SK-N-SH treated with all-trans-retinoic acid at 6 μM for 48 hours (cell line): Measurements from ENCODE around the gene SLC27A4.

ENCODE experiments used
- ATAC-seq: fragments of 200-7000 bp; cut with Tn5 transposase; 3 replicates; pipeline ENCODE4 v1.9.1; 2020; ENCODE audit warnings: mild to moderate bottlenecking, moderate library complexity
- ARNTL ChIP-seq: fragments of 450-650 bp; formaldehyde crosslinking; IDR thresholded peaks from 2 replicates; pipeline ENCODE4 v1.5.0; 2020; ENCODE audit warnings: low read depth, mild to moderate bottlenecking, moderate library complexity, borderline replicate concordance
- BACH2 ChIP-seq: fragments of 250-450 bp; sonication (Bioruptor Pico); IDR thresholded peaks from 2 replicates; pipeline ENCODE4 v1.9.0; 2021; ENCODE audit warnings: mild to moderate bottlenecking, borderline replicate concordance
- CSDC2 ChIP-seq: fragments of 250-450 bp; sonication (Bioruptor Pico); IDR thresholded peaks from 2 replicates; pipeline ENCODE4 v1.5.0; 2020; ENCODE audit warnings: mild to moderate bottlenecking, moderate library complexity
- ESRRG ChIP-seq: fragments of 250-450 bp; sonication (Bioruptor Pico); IDR thresholded peaks from 2 replicates; pipeline ENCODE4 v1.6.1; 2021; ENCODE audit warnings: mild to moderate bottlenecking
- GLIS3 ChIP-seq: fragments of 250-450 bp; sonication (Bioruptor Pico); IDR thresholded peaks from 2 replicates; pipeline ENCODE4 v1.5.0; 2020; ENCODE audit warnings: mild to moderate bottlenecking, moderate library complexity
- ISL1 ChIP-seq: fragments of 250-450 bp; sonication (Bioruptor Pico); IDR thresholded peaks from 2 replicates; pipeline ENCODE4 v2.1.2; 2022; ENCODE audit warnings: mild to moderate bottlenecking, moderate library complexity
- OSR1 ChIP-seq: fragments of 250-450 bp; sonication (Bioruptor Pico); IDR thresholded peaks from 2 replicates; pipeline ENCODE4 v1.8.0; 2022; ENCODE audit warnings: moderate library complexity, mild to moderate bottlenecking, inconsistent platforms
- PPARA ChIP-seq: fragments of 250-450 bp; sonication (Bioruptor Pico); IDR thresholded peaks from 2 replicates; pipeline ENCODE4 v1.5.0; 2020; ENCODE audit warnings: mild to moderate bottlenecking, borderline replicate concordance
- RARB ChIP-seq: fragments of 250-450 bp; sonication (Bioruptor Pico); IDR thresholded peaks from 2 replicates; pipeline ENCODE4 v1.8.0; 2021; ENCODE audit warnings: mild to moderate bottlenecking, moderate library complexity
- SNAI2 ChIP-seq: fragments of 250-450 bp; sonication (Bioruptor Pico); IDR thresholded peaks from 2 replicates; pipeline ENCODE4 v1.5.0; 2020; ENCODE audit warnings: mild to moderate bottlenecking, moderate library complexity
- TCF4 ChIP-seq: fragments of 250-450 bp; sonication (Bioruptor Pico); IDR thresholded peaks from 2 replicates; pipeline ENCODE4 v1.8.0; 2021; ENCODE audit warnings: mild to moderate bottlenecking, moderate library complexity, borderline replicate concordance
- TOX ChIP-seq: fragments of 250-450 bp; sonication (Bioruptor Pico); IDR thresholded peaks from 2 replicates; pipeline ENCODE4 v1.8.0; 2021; ENCODE audit warnings: mild to moderate bottlenecking, moderate library complexity, borderline replicate concordance
- ZC3H10 ChIP-seq: fragments of 250-450 bp; sonication (Bioruptor Pico); IDR thresholded peaks from 2 replicates; pipeline ENCODE4 v1.5.1; 2021; ENCODE audit warnings: mild to moderate bottlenecking, moderate library complexity
- ZFP3 ChIP-seq: fragments of 250-450 bp; sonication (Bioruptor Pico); IDR thresholded peaks from 2 replicates; pipeline ENCODE4 v1.5.0; 2020; ENCODE audit warnings: mild to moderate bottlenecking, moderate library complexity
- ZFP30 ChIP-seq: fragments of 450-650 bp; formaldehyde crosslinking; IDR thresholded peaks from 2 replicates; pipeline ENCODE4 v1.5.0; 2022; ENCODE audit warnings: mild to moderate bottlenecking, moderate library complexity
- ZNF565 ChIP-seq: fragments of 450-650 bp; formaldehyde crosslinking; conservative IDR thresholded peaks from 2 replicates; pipeline ENCODE4 v1.5.0; 2020; ENCODE audit warnings: low read depth, mild to moderate bottlenecking, moderate library complexity
- ZNF70 ChIP-seq: fragments of 450-650 bp; formaldehyde crosslinking; IDR thresholded peaks from 2 replicates; pipeline ENCODE4 v1.5.0; 2020; ENCODE audit warnings: mild to moderate bottlenecking, moderate library complexity
- ZNF8 ChIP-seq: fragments of 450-650 bp; formaldehyde crosslinking; IDR thresholded peaks from 2 replicates; pipeline ENCODE4 v1.5.0; 2020; ENCODE audit warnings: mild to moderate bottlenecking, moderate library complexity
- TF ChIP-seq, protein P1 (sequence below): fragments of 250-450 bp; sonication (Bioruptor Pico); IDR thresholded peaks from 2 replicates; pipeline ENCODE4 v1.5.1; 2020; ENCODE audit warnings: low read depth, mild to moderate bottlenecking, moderate library complexity
- TF ChIP-seq, protein P2 (sequence below): fragments of 250-450 bp; sonication (Bioruptor Pico); IDR thresholded peaks from 2 replicates; pipeline ENCODE4 v1.5.1; 2021; ENCODE audit warnings: mild to moderate bottlenecking, moderate library complexity
- TF ChIP-seq, protein P3 (sequence below): fragments of 250-450 bp; sonication (Bioruptor Pico); IDR thresholded peaks from 2 replicates; pipeline ENCODE4 v1.8.0; 2021; ENCODE audit warnings: low read depth, mild to moderate bottlenecking, moderate library complexity, borderline replicate concordance
- TF ChIP-seq, protein P4 (sequence below): fragments of 250-450 bp; sonication (Bioruptor Pico); IDR thresholded peaks from 2 replicates; pipeline ENCODE4 v1.8.0; 2020; ENCODE audit warnings: mild to moderate bottlenecking, moderate library complexity, borderline replicate concordance
- TF ChIP-seq, protein P5 (sequence below): fragments of 250-450 bp; sonication (Bioruptor Pico); IDR thresholded peaks from 2 replicates; pipeline ENCODE4 v1.5.0; 2020; ENCODE audit warnings: mild to moderate bottlenecking, moderate library complexity

SLC27A4 gene

DNA sequence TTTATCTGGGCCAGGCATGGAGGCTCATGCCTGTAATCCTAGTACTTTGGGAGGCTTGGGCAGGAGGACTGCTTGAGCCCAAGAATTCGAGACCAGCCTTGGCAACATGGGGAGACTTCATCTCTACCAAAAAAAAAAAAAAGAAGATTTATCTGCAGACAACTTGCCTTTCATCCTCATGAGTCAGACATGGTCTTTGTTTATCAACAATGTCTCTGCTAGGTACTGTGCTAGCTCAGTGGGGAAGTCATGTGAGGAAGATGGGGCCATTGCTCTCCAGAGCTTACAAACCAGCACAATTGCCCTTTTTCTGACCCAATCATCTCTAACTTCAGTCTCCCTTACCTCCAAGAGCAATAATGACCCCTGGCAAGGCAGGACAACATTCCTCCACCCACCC lies 32.5 kb downstream of the SLC27A4 start:
- no peak for ATAC-seq

DNA sequence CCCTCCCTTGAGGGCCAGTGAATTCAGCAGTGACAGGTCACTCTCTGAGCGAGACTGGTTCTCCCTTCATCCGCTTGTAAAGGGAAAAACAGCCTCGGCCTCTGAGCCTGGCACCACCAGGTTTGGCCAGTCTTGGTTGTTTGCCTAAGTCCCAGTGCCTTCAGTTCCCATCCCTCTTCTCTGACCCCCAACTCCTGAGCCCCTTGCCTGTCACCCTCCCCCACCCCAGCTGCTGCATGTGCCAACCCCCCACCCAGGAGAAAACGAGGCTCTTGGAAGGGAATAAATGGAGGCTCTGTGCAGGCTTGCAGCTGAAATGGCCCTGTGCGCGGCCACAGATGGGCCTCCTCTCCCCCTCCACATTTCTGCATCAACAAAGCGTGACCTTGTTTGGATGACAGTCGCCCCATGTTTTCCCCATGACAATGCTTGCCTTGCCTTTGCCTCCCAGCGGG lies 33.9 kb downstream of the SLC27A4 start:
- no peak for TF ChIP-seq OSR1 (CRISPR knock-in tag)
- no peak for TF ChIP-seq CSDC2 (CRISPR knock-in tag)
- TF ChIP-seq, protein P1, sequence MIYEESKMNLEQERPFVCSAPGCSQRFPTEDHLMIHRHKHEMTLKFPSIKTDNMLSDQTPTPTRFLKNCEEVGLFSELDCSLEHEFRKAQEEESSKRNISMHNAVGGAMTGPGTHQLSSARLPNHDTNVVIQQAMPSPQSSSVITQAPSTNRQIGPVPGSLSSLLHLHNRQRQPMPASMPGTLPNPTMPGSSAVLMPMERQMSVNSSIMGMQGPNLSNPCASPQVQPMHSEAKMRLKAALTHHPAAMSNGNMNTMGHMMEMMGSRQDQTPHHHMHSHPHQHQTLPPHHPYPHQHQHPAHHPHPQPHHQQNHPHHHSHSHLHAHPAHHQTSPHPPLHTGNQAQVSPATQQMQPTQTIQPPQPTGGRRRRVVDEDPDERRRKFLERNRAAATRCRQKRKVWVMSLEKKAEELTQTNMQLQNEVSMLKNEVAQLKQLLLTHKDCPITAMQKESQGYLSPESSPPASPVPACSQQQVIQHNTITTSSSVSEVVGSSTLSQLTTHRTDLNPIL (CRISPR knock-in tag), result no peak
- TF ChIP-seq ZFP30 (CRISPR knock-in tag), result no peak
- TF ChIP-seq, protein P2, sequence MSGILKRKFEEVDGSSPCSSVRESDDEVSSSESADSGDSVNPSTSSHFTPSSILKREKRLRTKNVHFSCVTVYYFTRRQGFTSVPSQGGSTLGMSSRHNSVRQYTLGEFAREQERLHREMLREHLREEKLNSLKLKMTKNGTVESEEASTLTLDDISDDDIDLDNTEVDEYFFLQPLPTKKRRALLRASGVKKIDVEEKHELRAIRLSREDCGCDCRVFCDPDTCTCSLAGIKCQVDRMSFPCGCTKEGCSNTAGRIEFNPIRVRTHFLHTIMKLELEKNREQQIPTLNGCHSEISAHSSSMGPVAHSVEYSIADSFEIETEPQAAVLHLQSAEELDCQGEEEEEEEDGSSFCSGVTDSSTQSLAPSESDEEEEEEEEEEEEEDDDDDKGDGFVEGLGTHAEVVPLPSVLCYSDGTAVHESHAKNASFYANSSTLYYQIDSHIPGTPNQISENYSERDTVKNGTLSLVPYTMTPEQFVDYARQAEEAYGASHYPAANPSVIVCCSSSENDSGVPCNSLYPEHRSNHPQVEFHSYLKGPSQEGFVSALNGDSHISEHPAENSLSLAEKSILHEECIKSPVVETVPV (CRISPR knock-in tag), result no peak
- TF ChIP-seq ZNF70, result no peak
- TF ChIP-seq SNAI2, result no peak
- TF ChIP-seq BACH2 (CRISPR knock-in tag), result no peak
- TF ChIP-seq, protein P3, sequence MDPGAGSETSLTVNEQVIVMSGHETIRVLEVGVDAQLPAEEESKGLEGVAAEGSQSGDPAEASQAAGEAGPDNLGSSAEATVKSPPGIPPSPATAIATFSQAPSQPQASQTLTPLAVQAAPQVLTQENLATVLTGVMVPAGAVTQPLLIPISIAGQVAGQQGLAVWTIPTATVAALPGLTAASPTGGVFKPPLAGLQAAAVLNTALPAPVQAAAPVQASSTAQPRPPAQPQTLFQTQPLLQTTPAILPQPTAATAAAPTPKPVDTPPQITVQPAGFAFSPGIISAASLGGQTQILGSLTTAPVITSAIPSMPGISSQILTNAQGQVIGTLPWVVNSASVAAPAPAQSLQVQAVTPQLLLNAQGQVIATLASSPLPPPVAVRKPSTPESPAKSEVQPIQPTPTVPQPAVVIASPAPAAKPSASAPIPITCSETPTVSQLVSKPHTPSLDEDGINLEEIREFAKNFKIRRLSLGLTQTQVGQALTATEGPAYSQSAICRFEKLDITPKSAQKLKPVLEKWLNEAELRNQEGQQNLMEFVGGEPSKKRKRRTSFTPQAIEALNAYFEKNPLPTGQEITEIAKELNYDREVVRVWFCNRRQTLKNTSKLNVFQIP (CRISPR knock-in tag), result no peak
- no peak for TF ChIP-seq GLIS3
- no peak for TF ChIP-seq RARB (CRISPR knock-in tag)
- no peak for TF ChIP-seq ARNTL (CRISPR knock-in tag)
- no peak for TF ChIP-seq ISL1 (CRISPR knock-in tag)
- TF ChIP-seq, protein P4, sequence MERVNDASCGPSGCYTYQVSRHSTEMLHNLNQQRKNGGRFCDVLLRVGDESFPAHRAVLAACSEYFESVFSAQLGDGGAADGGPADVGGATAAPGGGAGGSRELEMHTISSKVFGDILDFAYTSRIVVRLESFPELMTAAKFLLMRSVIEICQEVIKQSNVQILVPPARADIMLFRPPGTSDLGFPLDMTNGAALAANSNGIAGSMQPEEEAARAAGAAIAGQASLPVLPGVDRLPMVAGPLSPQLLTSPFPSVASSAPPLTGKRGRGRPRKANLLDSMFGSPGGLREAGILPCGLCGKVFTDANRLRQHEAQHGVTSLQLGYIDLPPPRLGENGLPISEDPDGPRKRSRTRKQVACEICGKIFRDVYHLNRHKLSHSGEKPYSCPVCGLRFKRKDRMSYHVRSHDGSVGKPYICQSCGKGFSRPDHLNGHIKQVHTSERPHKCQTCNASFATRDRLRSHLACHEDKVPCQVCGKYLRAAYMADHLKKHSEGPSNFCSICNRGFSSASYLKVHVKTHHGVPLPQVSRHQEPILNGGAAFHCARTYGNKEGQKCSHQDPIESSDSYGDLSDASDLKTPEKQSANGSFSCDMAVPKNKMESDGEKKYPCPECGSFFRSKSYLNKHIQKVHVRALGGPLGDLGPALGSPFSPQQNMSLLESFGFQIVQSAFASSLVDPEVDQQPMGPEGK, result no peak
- no peak for TF ChIP-seq ZNF565 (CRISPR knock-in tag)
- TF ChIP-seq PPARA (CRISPR knock-in tag), result no peak
- no peak for TF ChIP-seq ZFP3
- TF ChIP-seq, protein P5, sequence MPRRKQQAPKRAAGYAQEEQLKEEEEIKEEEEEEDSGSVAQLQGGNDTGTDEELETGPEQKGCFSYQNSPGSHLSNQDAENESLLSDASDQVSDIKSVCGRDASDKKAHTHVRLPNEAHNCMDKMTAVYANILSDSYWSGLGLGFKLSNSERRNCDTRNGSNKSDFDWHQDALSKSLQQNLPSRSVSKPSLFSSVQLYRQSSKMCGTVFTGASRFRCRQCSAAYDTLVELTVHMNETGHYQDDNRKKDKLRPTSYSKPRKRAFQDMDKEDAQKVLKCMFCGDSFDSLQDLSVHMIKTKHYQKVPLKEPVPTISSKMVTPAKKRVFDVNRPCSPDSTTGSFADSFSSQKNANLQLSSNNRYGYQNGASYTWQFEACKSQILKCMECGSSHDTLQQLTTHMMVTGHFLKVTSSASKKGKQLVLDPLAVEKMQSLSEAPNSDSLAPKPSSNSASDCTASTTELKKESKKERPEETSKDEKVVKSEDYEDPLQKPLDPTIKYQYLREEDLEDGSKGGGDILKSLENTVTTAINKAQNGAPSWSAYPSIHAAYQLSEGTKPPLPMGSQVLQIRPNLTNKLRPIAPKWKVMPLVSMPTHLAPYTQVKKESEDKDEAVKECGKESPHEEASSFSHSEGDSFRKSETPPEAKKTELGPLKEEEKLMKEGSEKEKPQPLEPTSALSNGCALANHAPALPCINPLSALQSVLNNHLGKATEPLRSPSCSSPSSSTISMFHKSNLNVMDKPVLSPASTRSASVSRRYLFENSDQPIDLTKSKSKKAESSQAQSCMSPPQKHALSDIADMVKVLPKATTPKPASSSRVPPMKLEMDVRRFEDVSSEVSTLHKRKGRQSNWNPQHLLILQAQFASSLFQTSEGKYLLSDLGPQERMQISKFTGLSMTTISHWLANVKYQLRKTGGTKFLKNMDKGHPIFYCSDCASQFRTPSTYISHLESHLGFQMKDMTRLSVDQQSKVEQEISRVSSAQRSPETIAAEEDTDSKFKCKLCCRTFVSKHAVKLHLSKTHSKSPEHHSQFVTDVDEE (CRISPR knock-in tag), result no peak
- TF ChIP-seq ZNF8 (CRISPR knock-in tag), result no peak
- TF ChIP-seq TCF4, result no peak

More for the DNA sequence above, 32.5 kb downstream of the SLC27A4 start:
- no peak for TF ChIP-seq ZFP3
- no peak for TF ChIP-seq GLIS3
- TF ChIP-seq ZNF70, result no peak
- TF ChIP-seq ZNF8 (CRISPR knock-in tag), result no peak

DNA sequence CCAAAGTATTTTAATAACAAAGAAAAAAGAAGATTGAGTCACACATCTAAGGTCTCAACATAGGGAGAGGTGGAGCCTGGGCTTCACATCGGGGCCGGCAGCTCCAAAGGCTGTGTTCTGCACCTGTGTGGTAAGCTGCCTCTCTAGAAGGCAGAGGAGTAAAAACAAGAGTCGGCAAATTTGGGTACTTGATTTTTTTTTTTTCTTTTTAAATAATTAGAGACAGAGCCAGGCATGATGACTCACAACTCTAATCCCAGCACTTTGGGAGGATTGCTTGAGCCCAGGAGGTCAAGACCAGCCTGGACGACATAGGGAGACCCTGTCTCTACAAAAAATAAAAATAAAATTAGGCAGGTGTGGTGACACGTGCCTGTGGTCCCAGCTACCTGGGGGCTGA lies 35.5 kb downstream of the SLC27A4 start:
- TF ChIP-seq ISL1 (CRISPR knock-in tag), result no peak
- TF ChIP-seq ZNF70, result no peak
- TF ChIP-seq ZFP3, result no peak
- TF ChIP-seq CSDC2 (CRISPR knock-in tag), result no peak
- no peak for TF ChIP-seq ARNTL (CRISPR knock-in tag)
- no peak for TF ChIP-seq ESRRG
- no peak for TF ChIP-seq BACH2 (CRISPR knock-in tag)
- TF ChIP-seq, protein P4, result no peak
- TF ChIP-seq TOX, result no peak
- TF ChIP-seq ZC3H10 (CRISPR knock-in tag), result no peak
- no peak for TF ChIP-seq TCF4
- TF ChIP-seq ZNF565 (CRISPR knock-in tag), result no peak
- no peak for ATAC-seq

More for the DNA sequence above, 33.9 kb downstream of the SLC27A4 start:
- ATAC-seq, result no peak
